PC-3 (cell line): ENCODE data around the gene METTL3. TPM values are rescaled to one million over a fixed set of nuclear protein-coding genes. Genes with fewer than 3 reads are reported as not detected.

Experiments
- ATAC-seq: fragments of 200-7000 bp; cut with Tn5 transposase; 2 replicates; pipeline ENCODE4 v1.9.1; 2020; ENCODE audit warnings: mild to moderate bottlenecking, moderate library complexity
- BruUV-seq: library from RNA; stranded (reverse); fragments of 400-500 nt; replicated peaks from 2 replicates; lab custom pipeline; 2021; lab: Mats Ljungman, UMichigan
- CTCF ChIA-PET: fragments of 300-600 bp; sonication (Branson Sonifier 250); formaldehyde crosslinking; loops from one replicate; lab custom pipeline; 2022; ENCODE audit warnings: antibody characterized with exemption; lab: Charles Lee
- POLR2A ChIA-PET: fragments of 300-600 bp; sonication (Branson Sonifier 250); formaldehyde crosslinking; loops from one replicate; lab custom pipeline; 2022; ENCODE audit warnings: antibody characterized with exemption; ENCODE audit not compliant: unreplicated experiment; lab: Charles Lee
- DNase-seq: peaks from one replicate; pipeline ENCODE4 v3.0.0-alpha.2; 2015
- H2AFZ ChIP-seq: fragments of 300-600 bp; sonication (generic); 2 replicates; pipeline ENCODE4 v1.6.0; 2016; ENCODE audit warnings: antibody characterized with exemption, low read length
- H3F3A ChIP-seq: fragments of 300-600 bp; sonication (generic); one replicate; pipeline ENCODE4 v1.6.0; 2017; ENCODE audit warnings: antibody characterized with exemption, low read length, control low read depth, mild to moderate bottlenecking; ENCODE audit not compliant: unreplicated experiment
- H3K27ac ChIP-seq: fragments of 300-600 bp; sonication (generic); 2 replicates; pipeline ENCODE4 v1.5.1; 2016; ENCODE audit warnings: mild to moderate bottlenecking, low read length
- H3K27me3 ChIP-seq: fragments of 300-600 bp; sonication (generic); 2 replicates; pipeline ENCODE4 v1.6.1; 2016; ENCODE audit warnings: low read length, mixed read lengths
- H3K36me3 ChIP-seq: fragments of 300-600 bp; sonication (generic); 2 replicates; pipeline ENCODE4 v1.6.1; 2016; ENCODE audit warnings: low read depth, mixed run types, low read length, mixed read lengths
- H3K4me1 ChIP-seq: fragments of 300-600 bp; sonication (generic); 2 replicates; pipeline ENCODE4 v1.5.1; 2016; ENCODE audit warnings: low read length; ENCODE audit not compliant: insufficient read depth
- H3K4me2 ChIP-seq: fragments of 300-600 bp; sonication (generic); 2 replicates; pipeline ENCODE4 v1.6.0; 2016; ENCODE audit warnings: low read length
- H3K4me3 ChIP-seq: fragments of 300-600 bp; sonication (generic); 2 replicates; pipeline ENCODE4 v1.5.1; 2016; ENCODE audit warnings: mild to moderate bottlenecking, low read length, mixed read lengths
- H3K79me2 ChIP-seq: fragments of 300-600 bp; sonication (generic); 2 replicates; pipeline ENCODE4 v1.6.1; 2017; ENCODE audit warnings: low read length, mixed read lengths
- H3K9ac ChIP-seq: fragments of 300-600 bp; sonication (generic); 2 replicates; pipeline ENCODE4 v1.6.0; 2016; ENCODE audit warnings: mild to moderate bottlenecking, low read length
- H3K9me2 ChIP-seq: fragments of 300-600 bp; sonication (generic); replicated peaks from 2 replicates; pipeline ENCODE4 v1.6.1; 2016; ENCODE audit warnings: mixed run types, low read length, mixed read lengths
- H3K9me3 ChIP-seq: fragments of 300-600 bp; sonication (generic); 2 replicates; pipeline ENCODE4 v1.6.1; 2016; ENCODE audit warnings: low read length, mixed read lengths
- H4K20me1 ChIP-seq: fragments of 300-600 bp; sonication (generic); 2 replicates; pipeline ENCODE4 v1.6.1; 2016; ENCODE audit warnings: low read length, mixed read lengths
- EZH2 ChIP-seq: fragments of 300-600 bp; sonication (generic); IDR thresholded peaks from one replicate; pipeline ENCODE4 v1.6.1; 2017; ENCODE audit warnings: antibody characterized with exemption, mild to moderate bottlenecking, low read length; ENCODE audit not compliant: unreplicated experiment
- EZH2phosphoT487 ChIP-seq: fragments of 300-600 bp; sonication (generic); IDR thresholded peaks from 2 replicates; pipeline ENCODE4 v1.6.1; 2018; ENCODE audit warnings: mild to moderate bottlenecking, antibody characterized with exemption, low read length, borderline replicate concordance
- intact Hi-C: fragments of 100-400 bp; cut with micrococcal nuclease; formaldehyde crosslinking; loops from 2 replicates; pipeline ENCODE4 v1.9.0; 2023
- total RNA-seq: library from RNA; depleted of rRNA; stranded (reverse); fragments of >200 nt; gene quantifications from 2 replicates; pipeline ENCODE4 v1.2.3, GENCODE V29; 2014
- TF ChIP-seq, protein P1 (sequence below): fragments of 300-600 bp; sonication (generic); conservative IDR thresholded peaks from 2 replicates; pipeline ENCODE4 v1.5.1; 2017; ENCODE audit warnings: antibody characterized with exemption, low read depth, mild to moderate bottlenecking, low read length

METTL3 gene
- total RNA-seq, 1 experiment from 2014 or later: 57.1 TPM

GRCh38 chr14:21496453-21496852 lies 14.7 kb downstream of the METTL3 start:
- H3K4me3 ChIP-seq: no peak overlapping the region
- H3F3A ChIP-seq: no peaks in the 10 kb centered on the region
- no peaks in the 10 kb centered on the region for H3K9me3 ChIP-seq
- intact Hi-C loops: no loop called here
- no peaks in the 10 kb centered on the region for H4K20me1 ChIP-seq
- H3K4me1 ChIP-seq: no peaks in the 10 kb centered on the region
- no peaks in the 10 kb centered on the region for H3K79me2 ChIP-seq
- no TSS peak for BruUV-seq
- ChIA-PET CTCF (no interaction called here), POLR2A (no interaction called here)
- DNase-seq (no peak), ATAC-seq (no peak)
- H3K36me3 ChIP-seq: peaks cover 68% of the 10 kb centered on the region
- H3K27ac ChIP-seq: no peak overlapping the region
- TF ChIP-seq, protein P1, sequence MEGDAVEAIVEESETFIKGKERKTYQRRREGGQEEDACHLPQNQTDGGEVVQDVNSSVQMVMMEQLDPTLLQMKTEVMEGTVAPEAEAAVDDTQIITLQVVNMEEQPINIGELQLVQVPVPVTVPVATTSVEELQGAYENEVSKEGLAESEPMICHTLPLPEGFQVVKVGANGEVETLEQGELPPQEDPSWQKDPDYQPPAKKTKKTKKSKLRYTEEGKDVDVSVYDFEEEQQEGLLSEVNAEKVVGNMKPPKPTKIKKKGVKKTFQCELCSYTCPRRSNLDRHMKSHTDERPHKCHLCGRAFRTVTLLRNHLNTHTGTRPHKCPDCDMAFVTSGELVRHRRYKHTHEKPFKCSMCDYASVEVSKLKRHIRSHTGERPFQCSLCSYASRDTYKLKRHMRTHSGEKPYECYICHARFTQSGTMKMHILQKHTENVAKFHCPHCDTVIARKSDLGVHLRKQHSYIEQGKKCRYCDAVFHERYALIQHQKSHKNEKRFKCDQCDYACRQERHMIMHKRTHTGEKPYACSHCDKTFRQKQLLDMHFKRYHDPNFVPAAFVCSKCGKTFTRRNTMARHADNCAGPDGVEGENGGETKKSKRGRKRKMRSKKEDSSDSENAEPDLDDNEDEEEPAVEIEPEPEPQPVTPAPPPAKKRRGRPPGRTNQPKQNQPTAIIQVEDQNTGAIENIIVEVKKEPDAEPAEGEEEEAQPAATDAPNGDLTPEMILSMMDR: no peak
- TF ChIP-seq EZH2: no peak
- TF ChIP-seq EZH2phosphoT487: no peak
- no peaks in the 10 kb centered on the region for H3K9me2 ChIP-seq
- no peak overlapping the region for H3K9ac ChIP-seq
- no peak overlapping the region for H2AFZ ChIP-seq
- H3K4me2 ChIP-seq: no peak overlapping the region
- H3K27me3 ChIP-seq: no peaks in the 10 kb centered on the region

DNA sequence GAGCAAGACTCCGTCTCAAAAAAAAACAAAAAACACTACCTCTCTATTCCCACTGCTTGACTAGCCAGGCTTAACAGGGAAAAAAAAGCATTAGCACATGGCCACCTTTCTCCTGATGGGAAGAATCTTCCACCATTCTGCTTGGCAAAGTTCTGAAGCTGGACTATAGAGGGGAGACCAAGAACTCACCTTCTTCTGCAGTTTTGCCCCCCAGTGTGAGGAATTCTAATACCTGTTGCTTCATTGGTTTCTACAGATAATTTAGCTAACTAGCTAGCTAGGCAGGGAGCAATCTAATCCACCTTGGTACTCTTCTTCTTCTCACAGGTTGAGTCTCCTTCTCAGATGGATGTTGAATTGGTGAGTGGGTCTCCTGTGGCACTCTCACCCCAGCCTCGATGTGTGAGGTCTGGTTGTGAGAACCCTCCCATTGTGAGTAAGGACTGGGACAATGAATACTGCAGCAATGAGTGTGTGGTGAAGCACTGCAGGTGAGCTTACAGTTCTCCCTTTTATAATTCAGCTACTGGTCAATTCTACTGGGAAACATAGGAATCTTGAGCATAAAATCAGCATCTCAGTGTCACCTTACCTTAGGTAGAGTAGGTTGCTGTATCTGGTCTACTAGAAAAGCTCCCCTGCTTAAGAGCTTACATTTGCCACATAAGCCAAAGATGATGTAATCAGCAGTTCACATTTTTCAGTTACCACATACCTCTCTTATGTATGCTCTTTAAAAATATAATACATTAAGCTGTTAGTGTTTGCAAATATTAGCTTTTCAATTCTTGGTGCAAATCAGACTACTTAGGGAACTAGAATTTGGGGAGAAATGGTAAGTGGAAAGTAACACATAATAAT lies 16.0 kb downstream of the METTL3 start:
- Histone ChIP-seq H3K36me3 (peaks cover 59% of the 10 kb centered on the region), H3K4me3 (no peak overlapping the region), H2AFZ (no peak overlapping the region), H3K27ac (no peak overlapping the region), H3K27me3 (no peaks in the 10 kb centered on the region), H3K4me2 (no peak overlapping the region), H3K9me3 (no peaks in the 10 kb centered on the region), H3K9ac (no peak overlapping the region), H3K4me1 (no peaks in the 10 kb centered on the region), H4K20me1 (no peaks in the 10 kb centered on the region), H3K9me2 (no peaks in the 10 kb centered on the region), H3K79me2 (no peaks in the 10 kb centered on the region), H3F3A (no peaks in the 10 kb centered on the region)
- ChIA-PET CTCF (interaction anchor here (1.0 kb wide), 1 partner anchor 39 kb away, joined by 3 read pairs; the partner anchor contains the start of gene CHD8), POLR2A (interaction anchor here (0.6 to 0.7 kb wide), 3 partner anchors 8 to 16 kb away, joined by 3 to 7 read pairs (median 5); partner anchors contain the start of gene METTL3)
- intact Hi-C loops: no loop called here
- DNase-seq (no peak), ATAC-seq (peak; percentile 8; the same call in 1 of the 2 replicates)
- no TSS peak for BruUV-seq
- TF ChIP-seq EZH2phosphoT487: no peak
- TF ChIP-seq, protein P1: no peak
- TF ChIP-seq EZH2: no peak

DNA sequence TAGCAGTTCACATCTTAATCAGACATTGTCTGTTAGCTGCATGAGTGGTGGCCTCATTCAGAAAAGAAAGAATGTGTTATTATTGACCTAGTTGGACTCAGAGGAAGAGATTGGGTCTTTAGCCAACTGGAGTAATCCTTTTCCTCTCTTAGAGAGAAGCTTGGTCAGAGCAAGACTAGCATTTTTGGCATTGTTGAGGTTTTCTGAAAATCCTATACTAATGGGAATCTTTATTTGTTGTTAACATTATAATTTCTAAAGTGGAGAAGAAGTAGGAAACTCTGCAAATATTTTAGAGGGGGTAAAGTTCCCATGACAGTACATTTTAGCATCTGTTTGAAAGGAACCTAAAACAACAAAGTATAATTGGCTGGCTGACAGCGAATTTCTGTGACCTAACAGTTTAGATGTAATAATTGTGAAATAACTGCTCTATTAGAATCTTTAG lies 24.5 kb downstream of the METTL3 start:
- no peak for TF ChIP-seq EZH2phosphoT487
- no peak for TF ChIP-seq EZH2
- TF ChIP-seq, protein P1: no peak
- ChIA-PET POLR2A (no interaction called here), CTCF (no interaction called here)
- no peak overlapping the region for H3K4me3 ChIP-seq
- H3K4me2 ChIP-seq: no peak overlapping the region
- H3K4me1 ChIP-seq: no peaks in the 10 kb centered on the region
- 0 out of 2 replicates have a peak, but pooled peaks cover 5% of the 10 kb centered on the region for H3K79me2 ChIP-seq
- H3K36me3 ChIP-seq: peaks cover 19% of the 10 kb centered on the region
- DNase-seq: no peak
- no peaks in the 10 kb centered on the region for H3F3A ChIP-seq
- no peaks in the 10 kb centered on the region for H3K9me3 ChIP-seq
- no peak overlapping the region for H3K27ac ChIP-seq
- no peak overlapping the region for H3K9ac ChIP-seq
- H3K27me3 ChIP-seq: no peaks in the 10 kb centered on the region
- H2AFZ ChIP-seq: no peak overlapping the region
- no peaks in the 10 kb centered on the region for H3K9me2 ChIP-seq
- BruUV-seq: no TSS peak
- intact Hi-C loops: no loop called here
- H4K20me1 ChIP-seq: no peaks in the 10 kb centered on the region
- ATAC-seq: no peak
